Right lobe of liver (tissue), 6 donors: ENCODE measurements around the gene ZFYVE9. TPM values are rescaled to one million over a fixed set of nuclear protein-coding genes. Genes with fewer than 3 reads are reported as not detected.

Experiments used
- ATAC-seq, 4 donors: fragments of 200-7000 bp; cut with Tn5 transposase; one replicate each; pipeline ENCODE4 v1.9.1; 2020; ENCODE audit warnings: mild to moderate bottlenecking in 4 of 4, moderate library complexity in 4 of 4
- DNase-seq, 3 donors: peaks; one replicate each; pipeline ENCODE4 v3.0.0-alpha.2; 2020
- H3K27ac ChIP-seq, 3 donors: fragments of 200-600 bp; one replicate each; pipeline ENCODE4 v1.8.0; 2022
- H3K27me3 ChIP-seq, 2 donors: fragments of 200-600 bp; one replicate each; pipeline ENCODE4 v1.8.0; 2022
- H3K36me3 ChIP-seq, 4 donors: fragments of 200-600 bp; sonication (generic) in 1 of 4; one replicate each; pipeline versions ENCODE4 v1.5.1 to v1.8.0; 2017 to 2022; ENCODE audit warnings: control low read depth in 1 of 4
- H3K4me1 ChIP-seq, 4 donors: fragments of 200-600 bp; sonication (generic) in 1 of 4; one replicate each; pipeline versions ENCODE4 v1.5.1 to v1.8.0; 2017 to 2022; ENCODE audit warnings: control low read depth in 1 of 4
- H3K4me3 ChIP-seq, 3 donors: fragments of 200-600 bp; one replicate each; pipeline ENCODE4 v1.8.0; 2022
- H3K9me3 ChIP-seq, 4 donors: fragments of 200-600 bp; sonication (generic) in 1 of 4; one replicate each; pipeline versions ENCODE4 v1.5.1 to v1.8.0; 2017 to 2022; ENCODE audit warnings: control low read depth in 1 of 4
- POLR2A ChIP-seq: fragments of 450-650 bp; IDR thresholded peaks from one replicate; pipeline ENCODE4 v1.6.1; 2017; ENCODE audit warnings: antibody characterized with exemption, mild to moderate bottlenecking
- WGBS: methylation state at CpG from one replicate; pipeline ENCODE4 v1.1.6; 2018; ENCODE audit warnings: low coverage, low lambda C conversion rate; ENCODE audit not compliant: insufficient coverage; ENCODE audit errors: missing lambda C conversion rate; 5-methylcytosine and 5-hydroxymethylcytosine counted together
- intact Hi-C, 2 donors: fragments of 100-400 bp; cut with DNase I; formaldehyde crosslinking; loops; one replicate each; pipeline versions ENCODE4 v1.11.2 to v1.14.1; 2022
- total RNA-seq, 6 experiments: library from RNA; depleted of rRNA in 2 of 6; stranded (reverse); fragments of >200 nt in 2 of 6; fragmentation: NEBNext Ultra II Directional in 3 of 6; extraction: Animal tissue kit (Norgen Biotek cat#: 25700) in 3 of 6; gene quantifications; one replicate each; pipeline versions ENCODE4 v1.1.0 to v1.2.4, GENCODE V29; 2016 to 2023
- TF ChIP-seq, protein P1 (sequence below), 4 donors: fragments of 200-600 bp in 3 of 4; fragments of 450-650 bp in 1 of 4; IDR thresholded peaks; one replicate each; pipeline versions ENCODE4 v1.5.1 to v1.8.0; 2016 to 2022; ENCODE audit warnings: antibody characterized with exemption in 4 of 4, mild to moderate bottlenecking in 2 of 4
- donor health status: DM: no; HTN: yes; CAD: no.
- donor health status: DM: no; HTN: no; CAD: no.
- donor health status: DM: no; HTN: no; CAD: no.
- donor health status: DM: no; HTN: yes; CAD: no.
- donor health status: DM: no; HTN: yes; CAD: no.

The ZFYVE9 gene
- total RNA-seq, 6 experiments from 2014 or later = 9.6 to 15.6 (median 12.3) TPM

DNA sequence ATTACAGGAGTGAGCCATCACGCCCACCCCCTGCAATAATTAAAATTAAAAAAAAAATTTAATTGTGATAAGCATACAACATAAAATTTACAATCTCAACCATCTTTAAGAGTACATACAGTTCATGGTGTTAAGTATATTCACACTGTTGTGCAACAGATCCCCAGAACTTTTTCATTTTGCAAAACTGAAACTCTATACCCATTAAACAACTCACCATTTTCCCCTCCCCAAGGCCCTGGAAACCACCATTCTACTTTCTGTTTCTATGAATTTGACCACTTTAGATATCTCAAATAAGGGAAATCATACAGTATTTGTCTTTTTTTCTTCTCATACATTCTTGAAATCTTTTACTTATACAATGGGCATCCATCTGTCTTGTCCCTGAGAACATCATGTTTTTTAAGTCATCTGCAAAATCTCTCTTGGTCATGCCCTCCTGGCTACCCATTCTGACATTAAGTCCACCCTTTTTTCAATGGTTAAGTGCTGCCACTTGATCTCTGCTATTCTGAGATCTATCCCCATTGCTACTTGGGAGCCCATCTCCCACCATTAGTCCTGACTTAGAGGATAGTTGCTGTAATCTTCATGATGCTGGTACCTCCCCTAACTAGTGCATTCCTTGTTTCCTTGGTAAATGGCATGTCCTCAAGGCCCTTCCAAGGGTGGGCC is 39.4 kb upstream of the ZFYVE9 start:
- H3K27ac ChIP-seq = no peak overlapping the region
- no peaks in the 10 kb centered on the region for H3K27me3 ChIP-seq
- ATAC-seq (no peak), DNase-seq (no peak)
- no peaks in the 10 kb centered on the region for H3K36me3 ChIP-seq
- no peak overlapping the region for H3K4me3 ChIP-seq
- H3K9me3 ChIP-seq = no peaks in the 10 kb centered on the region
- TF ChIP-seq, protein P1, sequence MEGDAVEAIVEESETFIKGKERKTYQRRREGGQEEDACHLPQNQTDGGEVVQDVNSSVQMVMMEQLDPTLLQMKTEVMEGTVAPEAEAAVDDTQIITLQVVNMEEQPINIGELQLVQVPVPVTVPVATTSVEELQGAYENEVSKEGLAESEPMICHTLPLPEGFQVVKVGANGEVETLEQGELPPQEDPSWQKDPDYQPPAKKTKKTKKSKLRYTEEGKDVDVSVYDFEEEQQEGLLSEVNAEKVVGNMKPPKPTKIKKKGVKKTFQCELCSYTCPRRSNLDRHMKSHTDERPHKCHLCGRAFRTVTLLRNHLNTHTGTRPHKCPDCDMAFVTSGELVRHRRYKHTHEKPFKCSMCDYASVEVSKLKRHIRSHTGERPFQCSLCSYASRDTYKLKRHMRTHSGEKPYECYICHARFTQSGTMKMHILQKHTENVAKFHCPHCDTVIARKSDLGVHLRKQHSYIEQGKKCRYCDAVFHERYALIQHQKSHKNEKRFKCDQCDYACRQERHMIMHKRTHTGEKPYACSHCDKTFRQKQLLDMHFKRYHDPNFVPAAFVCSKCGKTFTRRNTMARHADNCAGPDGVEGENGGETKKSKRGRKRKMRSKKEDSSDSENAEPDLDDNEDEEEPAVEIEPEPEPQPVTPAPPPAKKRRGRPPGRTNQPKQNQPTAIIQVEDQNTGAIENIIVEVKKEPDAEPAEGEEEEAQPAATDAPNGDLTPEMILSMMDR (IDR thresholded peaks at IDR 0.05) = no peak
- TF ChIP-seq POLR2A = no peak
- intact Hi-C loops = no loop called here
- no peaks in the 10 kb centered on the region for H3K4me1 ChIP-seq
- WGBS = 86% methylated on average over 1 of the region's 1 CpG

DNA sequence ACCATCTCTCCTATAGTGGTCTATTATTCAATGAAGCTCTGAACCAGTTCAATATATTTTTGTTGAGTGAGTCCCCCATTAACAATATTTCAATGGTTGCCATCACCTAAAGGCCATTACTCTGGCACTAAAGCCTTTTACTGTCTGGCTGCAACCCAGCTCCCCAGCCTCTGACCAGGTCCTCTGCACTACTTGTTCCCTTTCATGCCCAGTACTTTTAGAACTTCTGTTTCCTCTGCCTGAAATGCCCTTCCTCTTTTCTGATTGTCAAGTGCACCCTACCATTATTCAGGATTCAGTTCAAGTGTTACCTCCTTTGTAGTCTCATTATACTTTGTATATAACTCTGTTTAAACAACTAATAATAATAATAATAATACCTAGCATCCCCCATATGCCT is 30.4 kb upstream of the ZFYVE9 start:
- DNase-seq = no peak

DNA sequence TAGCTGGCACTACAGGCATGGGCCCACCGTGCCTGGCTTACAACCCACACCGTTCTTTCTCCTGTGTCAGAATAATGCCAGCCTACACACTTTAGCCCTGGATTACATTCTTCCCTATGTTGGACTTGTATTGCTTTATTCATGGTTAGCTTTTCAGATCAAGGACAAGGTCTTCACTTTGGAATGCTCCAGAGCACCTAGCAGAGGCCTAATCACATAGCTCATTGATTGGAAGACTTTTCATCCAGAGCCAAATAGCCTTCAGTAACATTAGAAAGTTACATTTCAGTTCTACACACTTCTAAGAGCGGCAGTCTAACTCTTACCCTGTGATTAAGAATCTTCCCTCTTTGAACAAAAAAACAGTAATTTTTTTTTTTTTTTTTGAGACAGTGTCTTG is 29.4 kb upstream of the ZFYVE9 start:
- Histone ChIP-seq H3K27ac (no peak overlapping the region), H3K4me1 (no peaks in the 10 kb centered on the region), H3K9me3 (no peaks in the 10 kb centered on the region), H3K36me3 (no peaks in the 10 kb centered on the region), H3K27me3 (no peaks in the 10 kb centered on the region), H3K4me3 (no peak overlapping the region)
- DNase-seq = no peak
- TF ChIP-seq POLR2A = no peak
- TF ChIP-seq, protein P1 (IDR thresholded peaks at IDR 0.05) = no peak
- ATAC-seq = no peak
- WGBS = 97% methylated on average over 3 of the region's 3 CpGs
- intact Hi-C loops = no loop called here

More for the DNA sequence above, 30.4 kb upstream of the ZFYVE9 start:
- no peak for TF ChIP-seq POLR2A
- TF ChIP-seq, protein P1 (IDR thresholded peaks at IDR 0.05) = no peak
- H3K9me3 ChIP-seq = no peaks in the 10 kb centered on the region
- H3K27ac ChIP-seq = no peak overlapping the region
- intact Hi-C loops = no loop called here
- no peaks in the 10 kb centered on the region for H3K36me3 ChIP-seq
- H3K4me1 ChIP-seq = no peaks in the 10 kb centered on the region
- H3K4me3 ChIP-seq = no peak overlapping the region
- no peak for ATAC-seq
- H3K27me3 ChIP-seq = no peaks in the 10 kb centered on the region

DNA sequence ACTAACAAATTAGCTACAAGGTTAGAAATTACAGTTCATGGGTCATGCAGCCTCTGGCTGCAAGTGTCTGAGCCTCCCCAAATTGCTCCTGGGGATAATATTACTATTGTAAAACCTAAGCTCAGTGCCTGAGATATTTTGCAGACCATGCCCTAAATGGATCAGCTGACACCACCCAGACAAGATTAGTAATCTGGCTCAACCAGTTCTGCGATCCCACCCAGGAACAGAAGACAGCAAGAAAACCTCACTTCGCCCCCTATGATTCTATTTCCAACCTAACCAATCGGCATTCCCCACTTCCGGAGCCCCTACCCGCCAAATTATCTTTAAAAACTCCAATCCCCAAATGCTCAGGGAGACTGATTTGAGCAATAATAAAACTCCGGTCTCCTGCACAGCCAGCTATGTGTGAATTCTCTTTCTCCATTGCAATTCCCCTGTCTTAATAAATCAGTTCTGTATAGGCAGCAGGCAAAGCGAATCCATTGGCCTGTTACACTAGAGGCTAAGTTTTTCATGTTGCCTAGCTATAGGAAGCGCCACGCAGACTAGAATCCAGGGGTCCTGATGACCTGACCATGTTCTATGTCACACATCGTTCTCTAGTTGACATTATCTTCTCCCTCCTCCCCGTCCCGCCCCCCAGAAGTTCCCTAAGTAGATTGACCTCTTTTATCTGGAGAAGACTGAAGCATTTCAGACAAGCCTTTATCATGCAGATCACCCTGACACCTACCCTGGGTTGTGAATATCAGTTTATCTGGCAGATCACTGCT is 22.4 kb upstream of the ZFYVE9 start:
- 71% methylated on average over 9 of the region's 12 CpGs for WGBS
- Histone ChIP-seq H3K4me1 (no peaks in the 10 kb centered on the region), H3K9me3 (no peaks in the 10 kb centered on the region), H3K4me3 (no peak overlapping the region), H3K27ac (no peak overlapping the region), H3K27me3 (no peaks in the 10 kb centered on the region), H3K36me3 (no peaks in the 10 kb centered on the region)
- intact Hi-C loops = no loop called here
- DNase-seq (no peak), ATAC-seq (no peak)
- TF ChIP-seq, protein P1 (IDR thresholded peaks at IDR 0.05) = no peak
- no peak for TF ChIP-seq POLR2A
